Fibroblast of pulmonary artery (primary cell): ENCODE results near the gene TMPRSS3.

Experiments used
- DNase-seq: peaks from one replicate; pipeline ENCODE4 v3.0.0-alpha.2; 2010; ENCODE audit warnings: low read depth
- H3K4me3 ChIP-seq: replicated peaks from 2 replicates; pipeline ENCODE4 v1.5.1; 2011; ENCODE audit warnings: low read depth, mild to moderate bottlenecking, control low read depth, low read length, moderate library complexity
- TF ChIP-seq, protein P1 (sequence below): IDR thresholded peaks from 2 replicates; pipeline ENCODE4 v1.5.1; 2011; ENCODE audit warnings: mild to moderate bottlenecking, control low read depth, low read length, inconsistent platforms; ENCODE audit errors: missing control alignments

TMPRSS3 gene

DNA sequence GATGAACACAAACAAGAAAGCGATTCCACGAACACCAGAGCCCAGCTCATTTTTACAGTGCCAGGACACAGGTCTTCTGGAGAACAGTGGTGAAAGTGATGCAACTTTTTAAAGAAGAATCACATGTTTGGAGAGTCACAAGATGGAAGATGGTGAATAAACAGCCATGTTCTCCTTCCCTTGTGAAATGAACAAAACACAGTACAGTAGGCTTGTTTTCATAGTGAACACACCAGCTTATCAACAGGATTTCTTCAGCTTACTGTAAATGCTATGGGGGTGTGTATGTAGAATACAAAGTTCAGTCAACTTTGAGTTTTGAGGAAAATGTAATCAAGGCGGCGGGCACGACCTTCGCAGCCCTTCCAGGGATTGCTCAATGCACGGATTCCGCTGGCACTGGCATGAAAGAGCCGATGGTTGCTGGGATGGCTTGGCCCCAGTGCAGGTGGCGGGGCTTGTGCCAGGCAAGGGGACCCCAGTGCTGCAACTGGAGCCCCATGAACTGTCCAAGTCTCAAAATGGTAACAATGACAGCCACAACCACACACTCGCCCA lies 9.7 kb downstream of the TMPRSS3 start:
- no peak for DNase-seq

DNA sequence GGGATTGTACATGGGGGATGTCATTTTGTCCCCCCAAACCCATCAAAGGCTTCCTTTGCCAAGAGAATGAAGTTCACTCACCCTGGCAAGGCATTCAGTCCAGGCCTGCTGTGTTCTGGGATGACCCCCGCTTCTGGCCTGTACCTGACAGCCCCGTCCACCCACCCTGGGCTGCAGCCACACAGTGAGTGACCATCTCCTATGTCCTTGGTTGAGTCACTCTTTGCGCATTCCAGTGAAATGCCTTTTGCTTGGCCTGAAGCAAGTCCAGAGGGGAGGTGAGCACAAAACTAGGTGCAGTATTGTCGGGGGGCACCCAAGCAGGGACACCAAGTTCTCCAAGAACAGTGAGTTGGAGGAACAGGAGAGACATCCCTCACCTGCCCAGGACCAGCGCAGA lies 10.2 kb downstream of the TMPRSS3 start:
- TF ChIP-seq, protein P1, sequence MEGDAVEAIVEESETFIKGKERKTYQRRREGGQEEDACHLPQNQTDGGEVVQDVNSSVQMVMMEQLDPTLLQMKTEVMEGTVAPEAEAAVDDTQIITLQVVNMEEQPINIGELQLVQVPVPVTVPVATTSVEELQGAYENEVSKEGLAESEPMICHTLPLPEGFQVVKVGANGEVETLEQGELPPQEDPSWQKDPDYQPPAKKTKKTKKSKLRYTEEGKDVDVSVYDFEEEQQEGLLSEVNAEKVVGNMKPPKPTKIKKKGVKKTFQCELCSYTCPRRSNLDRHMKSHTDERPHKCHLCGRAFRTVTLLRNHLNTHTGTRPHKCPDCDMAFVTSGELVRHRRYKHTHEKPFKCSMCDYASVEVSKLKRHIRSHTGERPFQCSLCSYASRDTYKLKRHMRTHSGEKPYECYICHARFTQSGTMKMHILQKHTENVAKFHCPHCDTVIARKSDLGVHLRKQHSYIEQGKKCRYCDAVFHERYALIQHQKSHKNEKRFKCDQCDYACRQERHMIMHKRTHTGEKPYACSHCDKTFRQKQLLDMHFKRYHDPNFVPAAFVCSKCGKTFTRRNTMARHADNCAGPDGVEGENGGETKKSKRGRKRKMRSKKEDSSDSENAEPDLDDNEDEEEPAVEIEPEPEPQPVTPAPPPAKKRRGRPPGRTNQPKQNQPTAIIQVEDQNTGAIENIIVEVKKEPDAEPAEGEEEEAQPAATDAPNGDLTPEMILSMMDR: no peak
- no peak overlapping the region for H3K4me3 ChIP-seq
- DNase-seq: no peak

More for the DNA sequence above, 9.7 kb downstream of the TMPRSS3 start:
- TF ChIP-seq, protein P1: no peak
- no peak overlapping the region for H3K4me3 ChIP-seq

DNA sequence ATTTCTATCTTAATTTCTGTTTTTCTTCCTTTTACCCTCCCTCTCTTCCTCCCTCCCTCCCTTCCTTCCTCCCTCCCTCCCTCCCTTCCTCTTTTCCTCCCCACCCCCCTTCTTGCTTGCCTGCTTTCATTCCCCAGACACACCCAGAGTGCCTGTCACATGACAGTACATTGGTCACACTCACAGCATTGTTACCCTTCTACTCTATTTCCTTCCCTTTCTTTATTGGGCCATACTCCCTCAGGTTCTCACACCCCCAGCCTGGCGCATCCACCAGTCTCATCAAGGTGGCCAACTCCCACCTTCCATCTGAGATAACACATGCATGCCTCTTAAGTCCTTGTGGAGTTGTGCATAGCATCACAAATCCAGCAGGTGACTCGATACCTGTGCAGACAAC lies 10.9 kb downstream of the TMPRSS3 start:
- no peak for DNase-seq
- TF ChIP-seq, protein P1: no peak
- no peak overlapping the region for H3K4me3 ChIP-seq

DNA sequence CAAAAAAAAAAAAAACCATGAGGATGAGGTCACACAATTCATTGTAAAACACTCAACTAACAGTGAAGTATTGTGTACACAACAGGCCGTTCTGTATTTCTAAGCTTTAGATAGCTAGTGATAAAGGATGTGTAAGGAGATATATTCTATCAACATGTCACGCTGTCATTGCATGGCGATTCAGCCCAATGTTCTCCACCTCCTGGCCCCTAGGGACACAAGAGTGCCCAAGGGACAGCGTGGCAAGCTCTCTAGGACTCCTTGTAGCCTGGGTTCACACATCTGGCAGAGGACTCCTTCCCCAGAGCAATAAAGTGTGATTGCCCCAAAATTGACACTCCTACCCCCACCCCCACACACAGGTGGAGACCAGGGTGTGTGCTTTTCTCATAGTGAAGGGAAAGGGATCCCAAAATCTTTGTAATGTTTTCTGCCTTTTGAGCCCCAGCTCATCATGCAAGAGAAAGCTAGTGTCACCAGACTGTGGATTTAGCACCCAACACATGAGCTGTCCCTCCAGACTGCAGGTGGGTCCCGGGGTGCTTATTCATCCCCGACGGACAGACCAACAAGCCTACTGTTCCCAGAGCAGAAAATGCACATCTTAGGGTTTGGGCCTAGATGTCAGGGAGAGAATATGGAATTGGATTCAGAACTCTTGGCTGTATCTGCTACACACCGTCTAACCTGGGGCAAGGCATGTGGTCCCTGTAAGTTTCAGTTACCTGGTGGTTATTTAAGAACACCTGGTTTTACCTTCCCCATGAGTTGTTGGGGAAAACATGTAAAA lies 11.5 kb downstream of the TMPRSS3 start:
- TF ChIP-seq, protein P1: no peak
- no peak overlapping the region for H3K4me3 ChIP-seq
- DNase-seq: no peak

DNA sequence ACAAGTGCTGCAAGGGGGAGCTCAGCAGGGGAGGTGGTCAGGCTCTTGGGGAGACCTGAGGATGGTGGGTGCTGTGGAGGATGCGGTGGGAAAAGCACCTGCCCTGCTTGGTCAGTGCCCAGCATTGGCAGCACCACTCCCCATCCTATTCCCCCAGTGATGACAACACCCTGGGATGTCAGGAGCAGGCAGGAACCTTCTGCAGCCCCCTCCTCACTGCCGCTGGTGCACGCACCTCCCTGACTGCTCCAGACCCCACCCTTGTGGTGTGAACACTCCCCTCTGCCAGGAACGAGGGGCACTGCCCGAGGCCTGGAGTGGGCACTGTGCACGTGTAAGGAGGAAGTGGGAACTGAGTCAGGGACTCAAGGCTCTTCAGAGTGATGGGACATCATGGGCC lies 12.5 kb downstream of the TMPRSS3 start:
- TF ChIP-seq, protein P1: no peak

DNA sequence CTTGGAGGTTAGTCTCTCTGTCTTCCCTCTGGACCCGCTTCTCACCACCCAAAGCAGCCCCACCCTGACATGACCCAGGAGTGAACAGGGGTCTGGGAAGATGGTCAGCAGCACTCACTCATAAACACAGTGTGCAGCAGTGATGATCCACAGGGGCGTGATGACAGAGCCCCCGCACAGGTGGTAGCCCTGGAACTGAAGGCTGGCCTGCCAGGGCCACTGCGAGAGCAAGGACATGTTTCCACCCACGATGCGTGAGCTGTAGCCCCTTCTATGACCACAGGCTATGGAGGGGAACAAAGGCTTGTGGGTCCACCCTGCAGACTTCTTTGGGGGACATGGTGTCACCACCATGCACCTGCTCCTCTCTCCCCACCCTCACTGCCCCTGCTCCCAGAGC lies 12.9 kb downstream of the TMPRSS3 start:
- TF ChIP-seq, protein P1: no peak
- no peak for DNase-seq
- no peak overlapping the region for H3K4me3 ChIP-seq

More for the DNA sequence above, 12.5 kb downstream of the TMPRSS3 start:
- no peak overlapping the region for H3K4me3 ChIP-seq
- DNase-seq: no peak
